HEK293T (cell line): Measurements from ENCODE around the gene LSG1.

ENCODE experiments used
- CTCF ChIA-PET: fragments of 350-600 bp; formaldehyde crosslinking; extraction: SDS; loops from one replicate; lab custom pipeline; 2021; ENCODE audit warnings: antibody characterized with exemption, inconsistent platforms; lab: Yijun Ruan, JAX
- POLR2A ChIA-PET: fragments of 350-600 bp; formaldehyde crosslinking; extraction: SDS; loops from one replicate; lab custom pipeline; 2020; ENCODE audit warnings: antibody characterized with exemption, inconsistent platforms; lab: Yijun Ruan, JAX
- DNase-seq: peaks from one replicate; pipeline ENCODE4 v3.0.0; 2012; ENCODE audit warnings: mixed read lengths; ENCODE audit errors: extremely low spot score
- ARNT ChIP-seq: fragments of 450-650 bp; IDR thresholded peaks from 2 replicates; pipeline ENCODE4 v1.6.1; 2017; ENCODE audit warnings: mild to moderate bottlenecking
- BHLHE40 ChIP-seq: fragments of 450-650 bp; IDR thresholded peaks from 2 replicates; pipeline ENCODE4 v1.6.1; 2016; ENCODE audit warnings: mild to moderate bottlenecking, moderate library complexity, borderline replicate concordance
- CTBP1 ChIP-seq: fragments of 450-650 bp; IDR thresholded peaks from 2 replicates; pipeline ENCODE4 v1.6.1; 2016; ENCODE audit warnings: borderline replicate concordance
- ELF4 ChIP-seq: fragments of 450-650 bp; IDR thresholded peaks from 2 replicates; pipeline ENCODE4 v1.6.1; 2017; ENCODE audit warnings: antibody characterized with exemption
- FOXA1 ChIP-seq: fragments of 450-650 bp; IDR thresholded peaks from 2 replicates; pipeline ENCODE4 v1.6.1; 2016; ENCODE audit warnings: mild to moderate bottlenecking
- FOXK2 ChIP-seq: fragments of 450-650 bp; IDR thresholded peaks from 2 replicates; pipeline ENCODE4 v1.6.1; 2016; ENCODE audit warnings: mild to moderate bottlenecking
- FOXM1 ChIP-seq: fragments of 450-650 bp; IDR thresholded peaks from 2 replicates; pipeline ENCODE4 v1.6.1; 2017; ENCODE audit warnings: mild to moderate bottlenecking, borderline replicate concordance
- HDGF ChIP-seq: fragments of 450-650 bp; IDR thresholded peaks from 2 replicates; pipeline ENCODE4 v1.6.1; 2017; ENCODE audit warnings: antibody characterized with exemption, borderline replicate concordance
- L3MBTL2 ChIP-seq: fragments of 450-650 bp; conservative IDR thresholded peaks from 2 replicates; pipeline ENCODE4 v1.6.1; 2016; ENCODE audit warnings: mild to moderate bottlenecking
- LEF1 ChIP-seq: fragments of 450-650 bp; IDR thresholded peaks from 2 replicates; pipeline ENCODE4 v1.6.1; 2017; ENCODE audit warnings: mild to moderate bottlenecking, borderline replicate concordance
- NFRKB ChIP-seq: fragments of 450-650 bp; IDR thresholded peaks from 2 replicates; pipeline ENCODE4 v1.6.1; 2016; ENCODE audit warnings: mild to moderate bottlenecking, moderate library complexity
- PKNOX1 ChIP-seq: fragments of 450-650 bp; IDR thresholded peaks from 2 replicates; pipeline ENCODE4 v1.6.1; 2016
- SP1 ChIP-seq: fragments of 450-650 bp; IDR thresholded peaks from 2 replicates; pipeline ENCODE4 v1.6.1; 2017
- SUZ12 ChIP-seq: fragments of 450-650 bp; IDR thresholded peaks from 2 replicates; pipeline ENCODE4 v1.6.1; 2016; ENCODE audit warnings: mild to moderate bottlenecking
- TARDBP ChIP-seq: fragments of 450-650 bp; IDR thresholded peaks from 2 replicates; pipeline ENCODE4 v1.6.1; 2016
- ZNF384 ChIP-seq: fragments of 450-650 bp; IDR thresholded peaks from 2 replicates; pipeline ENCODE4 v1.6.1; 2016

The LSG1 gene

DNA sequence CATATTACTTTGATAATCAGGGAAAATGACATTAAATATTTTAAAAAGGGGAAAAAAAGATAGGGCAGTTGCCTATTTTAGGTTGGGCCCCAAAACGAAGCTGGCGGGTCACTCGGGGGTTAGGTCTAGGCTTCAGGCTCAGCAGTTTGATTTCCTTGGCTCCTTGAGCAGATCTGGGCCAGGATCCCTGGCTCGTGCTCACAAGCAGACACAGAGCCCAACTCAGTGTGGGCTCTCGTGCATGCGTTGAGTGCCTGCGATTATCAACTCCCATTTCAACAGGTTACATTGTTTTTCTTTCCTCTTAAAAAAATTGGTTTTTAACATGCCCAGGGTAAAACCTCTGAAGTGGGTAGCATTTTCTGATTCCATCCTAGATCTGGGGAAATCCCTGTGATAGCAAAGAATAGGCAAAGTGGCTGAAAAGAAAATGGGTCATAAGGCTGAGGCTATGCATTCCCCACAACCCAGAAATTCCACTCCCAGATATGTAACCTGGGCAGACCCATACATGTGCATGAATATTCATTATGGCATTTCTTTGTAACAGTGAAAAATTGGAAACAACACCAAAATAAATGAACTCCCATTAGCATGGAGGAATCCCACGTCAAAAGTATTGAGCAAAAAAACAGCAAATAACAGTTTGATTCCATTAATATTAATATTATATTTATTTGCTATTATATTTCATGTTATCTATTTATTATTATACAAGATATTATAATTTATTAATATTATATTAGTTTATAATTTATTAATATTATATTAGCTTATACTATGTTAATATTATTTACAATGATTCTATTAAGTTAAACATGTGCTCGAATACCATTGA lies 41.5 kb upstream of the LSG1 start:
- ChIA-PET POLR2A (no interaction called here), CTCF (interaction anchor here (0.5 kb wide), 1 partner anchor 10 kb away, joined by 4 read pairs; no protein-coding TSS in a partner anchor)
- DNase-seq: no peak
- TF ChIP-seq NFRKB: no peak
- TF ChIP-seq ELF4: no peak
- TF ChIP-seq TARDBP: no peak
- TF ChIP-seq FOXM1: no peak
- TF ChIP-seq FOXA1: no peak
- TF ChIP-seq HDGF: no peak
- no peak for TF ChIP-seq PKNOX1
- no peak for TF ChIP-seq CTBP1
- TF ChIP-seq SUZ12: no peak
- no peak for TF ChIP-seq L3MBTL2
- TF ChIP-seq FOXK2: no peak
- TF ChIP-seq SP1: no peak
- no peak for TF ChIP-seq ARNT
- TF ChIP-seq LEF1: no peak
- TF ChIP-seq ZNF384: no peak
- no peak for TF ChIP-seq BHLHE40

DNA sequence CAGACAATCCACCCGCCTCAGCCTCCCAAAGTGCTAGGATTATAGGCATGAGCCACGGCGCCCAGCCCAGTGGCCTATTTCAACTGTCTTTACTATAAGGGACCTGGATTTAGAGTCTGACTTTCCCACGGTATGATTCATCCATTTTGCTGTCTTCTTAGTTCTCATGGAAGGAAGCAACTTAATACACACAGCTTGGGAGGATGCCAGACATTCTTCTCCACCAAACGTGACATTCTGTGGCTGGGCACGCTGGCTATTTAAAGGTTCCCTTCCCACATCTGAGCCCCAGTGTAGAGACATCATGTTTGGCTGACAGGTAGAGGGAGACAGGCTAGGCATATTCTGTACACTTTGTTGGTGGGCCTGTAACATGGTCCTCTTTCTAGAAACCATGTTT lies 39.9 kb upstream of the LSG1 start:
- CTCF ChIA-PET: no interaction called here
- TF ChIP-seq FOXM1 (no peak), BHLHE40 (no peak), SUZ12 (no peak), SP1 (no peak)
- POLR2A ChIA-PET: no interaction called here
- no peak for DNase-seq

GRCh38 chr3:194711286-194711685 lies 39.3 kb upstream of the LSG1 start:
- ChIA-PET POLR2A (no interaction called here), CTCF (no interaction called here)
- DNase-seq: no peak
- TF ChIP-seq ELF4: no peak
- TF ChIP-seq SUZ12: no peak
- TF ChIP-seq FOXA1: no peak
- no peak for TF ChIP-seq FOXM1
- TF ChIP-seq PKNOX1: no peak
- TF ChIP-seq ARNT: no peak
- no peak for TF ChIP-seq CTBP1

DNA sequence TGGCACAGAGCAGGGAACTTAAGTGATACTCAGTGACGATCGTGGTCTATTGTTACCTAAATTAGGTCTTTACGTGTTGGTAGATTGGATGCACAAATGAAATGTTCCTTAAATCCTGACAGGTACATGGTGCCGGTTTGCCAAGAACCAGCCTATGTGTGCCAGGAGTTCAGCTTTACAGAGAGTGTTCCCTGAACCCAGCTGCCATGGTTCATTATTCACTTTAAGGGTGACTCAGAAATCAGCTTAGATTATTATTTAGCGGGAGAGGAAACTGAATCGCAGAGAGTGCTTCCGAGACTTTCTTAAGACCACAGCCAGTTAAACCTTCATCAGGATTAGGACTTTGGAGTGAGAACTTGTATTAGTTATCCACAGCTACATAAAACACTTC lies 35.2 kb upstream of the LSG1 start:
- ChIA-PET CTCF (no interaction called here), POLR2A (interaction anchor here (0.7 kb wide), 1 partner anchor 19 kb away, joined by 3 read pairs; no protein-coding TSS in a partner anchor)
- no peak for TF ChIP-seq FOXM1
- TF ChIP-seq FOXA1: no peak
- no peak for TF ChIP-seq SP1
- no peak for TF ChIP-seq ZNF384
- no peak for TF ChIP-seq TARDBP
- no peak for TF ChIP-seq L3MBTL2
- TF ChIP-seq ELF4: no peak
- no peak for TF ChIP-seq FOXK2
- TF ChIP-seq ARNT: no peak
- no peak for TF ChIP-seq HDGF
- TF ChIP-seq SUZ12: no peak
- no peak for TF ChIP-seq CTBP1
- TF ChIP-seq PKNOX1: no peak
- TF ChIP-seq BHLHE40: no peak
- TF ChIP-seq LEF1: no peak
- TF ChIP-seq NFRKB: no peak
- no peak for DNase-seq

DNA sequence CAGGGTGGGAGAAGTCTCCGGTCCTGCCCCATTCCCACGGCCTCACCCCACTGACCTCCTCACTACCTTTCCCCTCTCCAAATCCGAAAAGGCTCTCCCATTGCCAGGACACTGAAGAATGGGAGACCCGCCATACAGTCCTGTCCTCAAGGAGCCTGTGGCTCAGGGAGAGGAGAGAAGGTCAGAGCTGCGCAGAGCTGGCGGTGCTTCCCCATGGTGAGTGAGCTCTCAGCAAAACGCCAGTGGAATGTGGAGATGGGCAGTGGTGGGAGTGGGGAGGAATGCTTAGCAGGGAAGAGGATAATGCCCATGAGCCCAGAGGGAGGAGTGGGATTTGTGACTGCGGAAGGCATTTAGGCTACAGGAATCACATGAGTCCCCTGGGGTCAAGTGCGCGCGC lies 33.8 kb upstream of the LSG1 start:
- DNase-seq: no peak
- no peak for TF ChIP-seq LEF1
- TF ChIP-seq NFRKB: no peak
- no peak for TF ChIP-seq SUZ12
- no peak for TF ChIP-seq ELF4
- no peak for TF ChIP-seq FOXA1
- TF ChIP-seq L3MBTL2: no peak
- TF ChIP-seq SP1: no peak
- no peak for TF ChIP-seq ZNF384
- no peak for TF ChIP-seq PKNOX1
- no peak for TF ChIP-seq HDGF
- TF ChIP-seq TARDBP: no peak
- no peak for TF ChIP-seq FOXK2
- ChIA-PET CTCF (no interaction called here), POLR2A (no interaction called here)
